HL-60 (cell line): ENCODE measurements around the gene HPS1.

Experiments
- DNase-seq, 2 experiments: peaks; one replicate each; pipeline ENCODE4 v3.0.0-alpha.2; 2010 to 2020; ENCODE audit warnings: low read depth in 1 of 2, low spot score in 1 of 2
- H3K27ac ChIP-seq: fragments of 250-450 bp; sonication (Bioruptor Pico); replicated peaks from 2 replicates; pipeline ENCODE4 v1.5.1; 2020; ENCODE audit warnings: mild to moderate bottlenecking, moderate library complexity
- H3K27me3 ChIP-seq: fragments of 250-450 bp; sonication (Bioruptor Pico); 2 replicates; pipeline ENCODE4 v1.5.1; 2021; ENCODE audit warnings: mild to moderate bottlenecking, moderate library complexity; ENCODE audit not compliant: insufficient read depth, poor library complexity, severe bottlenecking
- H3K4me3 ChIP-seq: replicated peaks from 2 replicates; pipeline ENCODE4 v1.5.1; 2011; ENCODE audit warnings: mild to moderate bottlenecking, control low read depth, low read length; ENCODE audit not compliant: insufficient read depth
- CTCF ChIP-seq: IDR thresholded peaks from one replicate; pipeline ENCODE4 v1.5.1; 2011; ENCODE audit warnings: low read length, control low read depth, inconsistent platforms; ENCODE audit not compliant: insufficient read depth
- GABPA ChIP-seq: IDR thresholded peaks from 2 replicates; pipeline ENCODE4 v1.6.1; 2012; ENCODE audit warnings: low read depth
- POLR2AphosphoS5 ChIP-seq: IDR thresholded peaks from 2 replicates; pipeline ENCODE4 v1.6.1; 2012; ENCODE audit warnings: low read depth
- REST ChIP-seq: IDR thresholded peaks from 2 replicates; pipeline ENCODE4 v1.6.1; 2012; ENCODE audit warnings: low read depth; ENCODE audit not compliant: insufficient replicate concordance
- SPI1 ChIP-seq: IDR thresholded peaks from 2 replicates; pipeline ENCODE4 v1.6.1; 2012; ENCODE audit warnings: low read depth, mild to moderate bottlenecking, borderline replicate concordance

HPS1 gene

DNA sequence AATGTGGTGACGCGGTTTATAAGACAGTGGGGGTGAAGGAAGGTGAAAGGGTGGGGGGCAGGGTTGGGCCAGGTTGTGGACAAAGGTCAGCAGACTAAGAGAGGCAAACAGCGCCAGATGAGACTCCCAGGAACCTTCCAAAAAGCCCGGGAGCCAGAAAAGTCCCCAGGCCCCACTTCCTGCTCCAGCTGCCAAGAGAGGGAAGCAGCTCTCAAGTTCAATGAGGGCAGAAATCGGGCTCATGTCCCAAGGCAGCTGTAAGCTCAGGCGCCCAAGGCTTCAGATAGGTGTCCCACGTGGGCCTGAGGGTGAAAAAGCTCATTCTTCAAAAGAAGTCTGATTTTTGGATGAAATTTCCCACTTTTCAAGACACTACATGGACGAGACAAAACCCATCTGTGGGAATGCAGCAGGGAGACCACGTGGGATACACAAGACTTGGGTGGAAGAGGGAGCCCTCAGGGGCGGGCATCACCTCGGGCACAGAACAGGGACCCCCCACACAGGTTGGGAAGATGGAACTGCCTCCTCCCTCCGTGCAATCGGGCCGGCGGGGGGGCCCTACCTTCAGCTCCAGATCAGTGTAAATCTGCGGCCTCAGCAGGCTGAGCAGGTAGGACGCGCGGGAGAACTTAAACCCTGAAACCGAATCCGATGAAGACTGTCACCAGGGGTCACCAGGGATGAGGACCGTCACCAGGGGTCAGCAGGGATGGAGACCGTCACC lies 39.6 kb downstream of the HPS1 start:
- H3K27ac ChIP-seq = no peak overlapping the region
- TF ChIP-seq REST (no peak), CTCF (no peak), SPI1 (no peak), GABPA (no peak), POLR2AphosphoS5 (no peak)
- H3K4me3 ChIP-seq = no peak overlapping the region
- DNase-seq = no peak
- no peaks in the 10 kb centered on the region for H3K27me3 ChIP-seq

DNA sequence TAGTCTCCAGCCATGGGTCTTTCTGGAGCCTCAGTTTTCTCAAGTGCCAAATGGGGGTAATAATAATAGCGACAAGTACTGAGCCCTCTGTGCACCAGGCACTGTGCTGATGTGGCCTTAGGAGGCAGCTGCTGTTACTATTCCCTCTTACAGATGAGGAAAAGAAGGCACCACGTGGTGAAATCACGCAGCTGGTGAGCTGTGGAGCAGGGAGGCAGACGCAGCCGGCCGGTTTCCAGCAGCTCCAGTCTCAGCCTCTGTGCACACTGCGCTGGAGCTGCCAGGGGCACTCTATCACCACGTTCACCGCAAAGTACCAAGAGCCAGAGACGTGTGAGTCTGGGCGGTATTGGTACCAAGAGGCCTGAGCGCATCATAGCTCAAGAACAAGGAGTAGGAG lies 41.3 kb downstream of the HPS1 start:
- Histone ChIP-seq H3K27ac (no peak overlapping the region), H3K27me3 (no peaks in the 10 kb centered on the region), H3K4me3 (no peak overlapping the region)
- DNase-seq = no peak
- TF ChIP-seq POLR2AphosphoS5 (no peak), REST (no peak), SPI1 (no peak), CTCF (no peak), GABPA (no peak)

- TF ChIP-seq SPI1 = no peak
- TF ChIP-seq POLR2AphosphoS5 = no peak
- TF ChIP-seq GABPA = no peak
- no peak for TF ChIP-seq REST
- Histone ChIP-seq H3K4me3 (no peak overlapping the region), H3K27me3 (no peaks in the 10 kb centered on the region), H3K27ac (no peak overlapping the region)
- no peak for DNase-seq
These were observed 42.0 kb downstream of the HPS1 start for GRCh38 chr10:98404571-98405359.
